ENCODE results near the gene NRAS. TPM values are rescaled to one million over a fixed set of nuclear protein-coding genes. Genes with fewer than 3 reads are reported as not detected.

NRAS gene
- total and polyA plus RNA-seq, 2 experiments from 2014 or later = 25.7 to 79.4 TPM

DNA sequence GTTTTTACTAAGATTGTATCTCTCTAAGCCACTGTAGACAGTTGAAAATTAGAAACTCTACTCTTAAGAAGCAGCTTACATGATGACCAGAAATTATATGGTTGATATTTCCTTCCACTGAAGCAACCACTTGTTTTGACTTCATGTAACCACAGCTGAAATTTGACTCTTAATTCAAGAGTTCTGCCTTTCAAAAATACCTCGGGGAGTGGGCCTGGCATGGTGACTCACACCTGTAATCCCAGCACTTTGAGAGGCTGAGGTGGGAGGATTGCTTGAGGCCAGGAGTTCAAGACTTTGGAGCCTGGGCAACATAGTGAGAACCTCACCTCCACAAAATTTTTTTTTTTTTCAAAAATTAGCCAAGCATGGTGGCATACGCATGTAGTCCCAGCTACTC, 25.5 kb downstream of the NRAS start:
- Histone ChIP-seq H4K20me1 (ENCODE audit: insufficient read depth, poor library complexity, severe bottlenecking) (no peaks in the 10 kb centered on the region), H3K9me3 (ENCODE audit: low read depth) (no peaks in the 10 kb centered on the region), H3K4me3 (no peak overlapping the region), H3K4me2 (no peak overlapping the region), H3K27ac (no peak overlapping the region), H3K27me3 (no peaks in the 10 kb centered on the region), H2AFZ (no peak overlapping the region), H3K4me1 (ENCODE audit: insufficient read depth) (no peaks in the 10 kb centered on the region), H3K9me2 (replicated peaks; ENCODE audit: insufficient read depth) (no peaks in the 10 kb centered on the region), H3K79me2 (no peaks in the 10 kb centered on the region), H3K36me3 (replicated peaks; ENCODE audit: insufficient read depth, low read depth) (no peaks in the 10 kb centered on the region)
- 89% methylated on average over 2 of the region's 2 CpGs for WGBS (ENCODE audit: low lambda C conversion rate, missing lambda C conversion rate)
- DNase-seq (ENCODE audit: low spot score) = no peak
- no peak for TF ChIP-seq CTCF (IDR thresholded peaks at IDR 0.05; ENCODE audit: poor library complexity)
- TF ChIP-seq EZH2phosphoT487 (IDR thresholded peaks at IDR 0.05; ENCODE audit: low read depth, severe bottlenecking, unreplicated experiment) = no peak
- no peak for TF ChIP-seq EZH2 (IDR thresholded peaks at IDR 0.05; ENCODE audit: borderline replicate concordance)

- no peaks in the 10 kb centered on the region for H4K20me1 ChIP-seq (ENCODE audit: insufficient read depth, poor library complexity, severe bottlenecking)
- no peak overlapping the region for H3K4me2 ChIP-seq
- 52% methylated on average over 1 of the region's 1 CpG for WGBS (ENCODE audit: low lambda C conversion rate, missing lambda C conversion rate)
- H3K9me2 ChIP-seq (replicated peaks; ENCODE audit: insufficient read depth) = no peaks in the 10 kb centered on the region
- TF ChIP-seq EZH2 (IDR thresholded peaks at IDR 0.05; ENCODE audit: borderline replicate concordance) = no peak
- no peak for TF ChIP-seq CTCF (IDR thresholded peaks at IDR 0.05; ENCODE audit: poor library complexity)
- TF ChIP-seq EZH2phosphoT487 (IDR thresholded peaks at IDR 0.05; ENCODE audit: low read depth, severe bottlenecking, unreplicated experiment) = no peak
- H3K9me3 ChIP-seq (ENCODE audit: low read depth) = no peaks in the 10 kb centered on the region
- peaks cover 2% of the 10 kb centered on the region for H3K27me3 ChIP-seq
- H3K4me1 ChIP-seq (ENCODE audit: insufficient read depth) = no peaks in the 10 kb centered on the region
- H3K27ac ChIP-seq = no peak overlapping the region
- H3K79me2 ChIP-seq = no peaks in the 10 kb centered on the region
- no peak overlapping the region for H3K4me3 ChIP-seq
- DNase-seq (ENCODE audit: low spot score) = no peak
- H3K36me3 ChIP-seq (replicated peaks; ENCODE audit: insufficient read depth, low read depth) = no peaks in the 10 kb centered on the region
- H2AFZ ChIP-seq = no peak overlapping the region
Observed at GRCh38 chr1:114690148-114690547, 26.4 kb downstream of the NRAS start.

DNA sequence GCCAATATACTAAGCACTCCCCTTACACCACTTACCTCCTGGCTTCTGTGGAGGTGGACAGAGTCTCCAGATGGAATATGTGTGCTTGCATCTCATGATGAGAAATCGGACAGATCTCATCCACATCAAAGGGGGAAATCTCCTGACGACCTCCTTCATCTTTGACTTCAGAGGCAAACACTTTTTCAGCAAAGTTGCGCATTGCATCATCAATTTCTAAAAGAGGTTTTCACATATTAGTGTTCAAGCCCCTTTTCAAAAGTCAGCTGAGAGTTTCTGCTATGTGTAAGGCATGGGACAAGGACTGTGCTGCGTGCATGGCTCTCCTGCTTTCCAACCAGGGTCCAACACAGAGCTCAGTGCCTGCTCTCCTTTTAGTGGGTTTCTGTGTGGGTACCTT, 28.0 kb downstream of the NRAS start:
- DNase-seq (ENCODE audit: low spot score) = no peak
- Histone ChIP-seq H3K27ac (no peak overlapping the region), H4K20me1 (ENCODE audit: insufficient read depth, poor library complexity, severe bottlenecking) (no peaks in the 10 kb centered on the region), H3K36me3 (replicated peaks; ENCODE audit: insufficient read depth, low read depth) (no peaks in the 10 kb centered on the region), H3K4me2 (no peak overlapping the region), H3K9me2 (replicated peaks; ENCODE audit: insufficient read depth) (no peaks in the 10 kb centered on the region), H3K4me1 (ENCODE audit: insufficient read depth) (no peaks in the 10 kb centered on the region), H3K9me3 (ENCODE audit: low read depth) (no peaks in the 10 kb centered on the region), H3K27me3 (peaks cover 3% of the 10 kb centered on the region), H3K4me3 (no peak overlapping the region), H3K79me2 (no peaks in the 10 kb centered on the region), H2AFZ (no peak overlapping the region)
- WGBS (ENCODE audit: low lambda C conversion rate, missing lambda C conversion rate) = 91% methylated on average over 4 of the region's 4 CpGs
- TF ChIP-seq EZH2phosphoT487 (IDR thresholded peaks at IDR 0.05; ENCODE audit: low read depth, severe bottlenecking, unreplicated experiment) (no peak), EZH2 (IDR thresholded peaks at IDR 0.05; ENCODE audit: borderline replicate concordance) (no peak), CTCF (IDR thresholded peaks at IDR 0.05; ENCODE audit: poor library complexity) (no peak)

GRCh38 chr1:114685851-114686250, 30.7 kb downstream of the NRAS start:
- Histone ChIP-seq H4K20me1 (ENCODE audit: insufficient read depth, poor library complexity, severe bottlenecking) (no peaks in the 10 kb centered on the region), H3K4me1 (ENCODE audit: insufficient read depth) (no peaks in the 10 kb centered on the region), H3K9me2 (replicated peaks; ENCODE audit: insufficient read depth) (no peaks in the 10 kb centered on the region), H3K27ac (no peak overlapping the region), H3K27me3 (peaks cover 3% of the 10 kb centered on the region), H3K4me2 (no peak overlapping the region), H3K36me3 (replicated peaks; ENCODE audit: insufficient read depth, low read depth) (no peaks in the 10 kb centered on the region), H3K4me3 (no peak overlapping the region), H3K79me2 (no peaks in the 10 kb centered on the region), H3K9me3 (ENCODE audit: low read depth) (no peaks in the 10 kb centered on the region), H2AFZ (no peak overlapping the region)
- no peak for TF ChIP-seq CTCF (IDR thresholded peaks at IDR 0.05; ENCODE audit: poor library complexity)
- no peak for TF ChIP-seq EZH2 (IDR thresholded peaks at IDR 0.05; ENCODE audit: borderline replicate concordance)
- no peak for TF ChIP-seq EZH2phosphoT487 (IDR thresholded peaks at IDR 0.05; ENCODE audit: low read depth, severe bottlenecking, unreplicated experiment)
- 93% methylated on average over 5 of the region's 5 CpGs for WGBS (ENCODE audit: low lambda C conversion rate, missing lambda C conversion rate)
- DNase-seq (ENCODE audit: low spot score) = no peak
